OCI-LY3 (cell line): ENCODE results near the gene ATP9A.

Experiments used
- EZH2phosphoT487 ChIP-seq: fragments of 200-600 bp; shearing (Covaris generic); IDR thresholded peaks from 2 replicates; pipeline ENCODE4 v1.6.1; 2018; ENCODE audit warnings: antibody characterized with exemption, mixed run types, low read depth
- TF ChIP-seq, protein P1 (sequence below): fragments of 200-600, 300-600 bp; sonication (generic); IDR thresholded peaks from 2 replicates; pipeline ENCODE4 v1.5.1; 2014; ENCODE audit warnings: antibody characterized with exemption, low read length, low read depth

- TF ChIP-seq, protein P1, sequence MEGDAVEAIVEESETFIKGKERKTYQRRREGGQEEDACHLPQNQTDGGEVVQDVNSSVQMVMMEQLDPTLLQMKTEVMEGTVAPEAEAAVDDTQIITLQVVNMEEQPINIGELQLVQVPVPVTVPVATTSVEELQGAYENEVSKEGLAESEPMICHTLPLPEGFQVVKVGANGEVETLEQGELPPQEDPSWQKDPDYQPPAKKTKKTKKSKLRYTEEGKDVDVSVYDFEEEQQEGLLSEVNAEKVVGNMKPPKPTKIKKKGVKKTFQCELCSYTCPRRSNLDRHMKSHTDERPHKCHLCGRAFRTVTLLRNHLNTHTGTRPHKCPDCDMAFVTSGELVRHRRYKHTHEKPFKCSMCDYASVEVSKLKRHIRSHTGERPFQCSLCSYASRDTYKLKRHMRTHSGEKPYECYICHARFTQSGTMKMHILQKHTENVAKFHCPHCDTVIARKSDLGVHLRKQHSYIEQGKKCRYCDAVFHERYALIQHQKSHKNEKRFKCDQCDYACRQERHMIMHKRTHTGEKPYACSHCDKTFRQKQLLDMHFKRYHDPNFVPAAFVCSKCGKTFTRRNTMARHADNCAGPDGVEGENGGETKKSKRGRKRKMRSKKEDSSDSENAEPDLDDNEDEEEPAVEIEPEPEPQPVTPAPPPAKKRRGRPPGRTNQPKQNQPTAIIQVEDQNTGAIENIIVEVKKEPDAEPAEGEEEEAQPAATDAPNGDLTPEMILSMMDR: no peak
- no peak for TF ChIP-seq EZH2phosphoT487
These were observed 196.8 kb downstream of the ATP9A start for GRCh38 chr20:51571460-51571794.
